ENCODE measurements around the gene TMPRSS2. TPM values are rescaled to one million over a fixed set of nuclear protein-coding genes. Genes with fewer than 3 reads are reported as not detected.

TMPRSS2 gene
- total RNA-seq, 4 donors from 2014 or later: 0.26 to 1.5 TPM; not detected in 2

GRCh38 chr21:41480086-41480690, 27.8 kb downstream of the TMPRSS2 start:
- H3K27ac ChIP-seq: no peak overlapping the region
- no peaks in the 10 kb centered on the region for H3K36me3 ChIP-seq
- no peak for TF ChIP-seq POLR2A (IDR thresholded peaks at IDR 0.05)
- no peak for TF ChIP-seq CTCF (IDR thresholded peaks at IDR 0.05)
- no peaks in the 10 kb centered on the region for H3K9me3 ChIP-seq
- intact Hi-C loops (cut with DNase I; ENCODE audit: low total_unique reads): no loop called here
- H3K4me1 ChIP-seq: no peaks in the 10 kb centered on the region
- no peak for DNase-seq
- H3K27me3 ChIP-seq: no peaks in the 10 kb centered on the region
- no peak overlapping the region for H3K4me3 ChIP-seq

GRCh38 chr21:41479686-41480085, 28.3 kb downstream of the TMPRSS2 start:
- intact Hi-C loops (cut with DNase I; ENCODE audit: low total_unique reads): no loop called here
- no peaks in the 10 kb centered on the region for H3K9me3 ChIP-seq
- DNase-seq: no peak
- no peaks in the 10 kb centered on the region for H3K36me3 ChIP-seq
- TF ChIP-seq POLR2A (IDR thresholded peaks at IDR 0.05) (no peak), CTCF (IDR thresholded peaks at IDR 0.05) (no peak)
- H3K4me3 ChIP-seq: no peak overlapping the region
- no peaks in the 10 kb centered on the region for H3K27me3 ChIP-seq
- H3K4me1 ChIP-seq: no peaks in the 10 kb centered on the region
- H3K27ac ChIP-seq: no peak overlapping the region

GRCh38 chr21:41478319-41479177, 29.4 kb downstream of the TMPRSS2 start:
- H3K27me3 ChIP-seq: no peaks in the 10 kb centered on the region
- H3K4me1 ChIP-seq: no peaks in the 10 kb centered on the region
- no peak for TF ChIP-seq CTCF (IDR thresholded peaks at IDR 0.05)
- no peak for TF ChIP-seq POLR2A (IDR thresholded peaks at IDR 0.05)
- no peaks in the 10 kb centered on the region for H3K9me3 ChIP-seq
- no peak for DNase-seq
- intact Hi-C loops (cut with DNase I; ENCODE audit: low total_unique reads): no loop called here
- no peaks in the 10 kb centered on the region for H3K36me3 ChIP-seq
- H3K27ac ChIP-seq: no peak overlapping the region
- no peak overlapping the region for H3K4me3 ChIP-seq

- Histone ChIP-seq H3K4me1 (no peaks in the 10 kb centered on the region), H3K36me3 (no peaks in the 10 kb centered on the region), H3K27ac (no peak overlapping the region), H3K27me3 (no peaks in the 10 kb centered on the region), H3K4me3 (no peak overlapping the region), H3K9me3 (no peaks in the 10 kb centered on the region)
- DNase-seq: no peak
- no peak for TF ChIP-seq POLR2A (IDR thresholded peaks at IDR 0.05)
- intact Hi-C loops (cut with DNase I; ENCODE audit: low total_unique reads): no loop called here
These were observed 30.2 kb downstream of the TMPRSS2 start for GRCh38 chr21:41477641-41478318.

GRCh38 chr21:41475714-41476420, 32.1 kb downstream of the TMPRSS2 start:
- Histone ChIP-seq H3K36me3 (no peaks in the 10 kb centered on the region), H3K4me3 (no peak overlapping the region), H3K27me3 (no peaks in the 10 kb centered on the region), H3K9me3 (no peaks in the 10 kb centered on the region), H3K27ac (no peak overlapping the region), H3K4me1 (no peaks in the 10 kb centered on the region)
- no peak for DNase-seq
- intact Hi-C loops (cut with DNase I; ENCODE audit: low total_unique reads): no loop called here
- TF ChIP-seq POLR2A (IDR thresholded peaks at IDR 0.05) (no peak), CTCF (IDR thresholded peaks at IDR 0.05) (no peak)
